HG02943 (cell line): ENCODE measurements around the gene TIFAB.

Experiments
- ATAC-seq: cut with Tn5 transposase; IDR thresholded peaks from one replicate; pipeline ENCODE4 v1.9.1; 2021; ENCODE audit warnings: mild to moderate bottlenecking, low read depth, moderate library complexity; ENCODE audit not compliant: unreplicated experiment

Gene TIFAB

DNA sequence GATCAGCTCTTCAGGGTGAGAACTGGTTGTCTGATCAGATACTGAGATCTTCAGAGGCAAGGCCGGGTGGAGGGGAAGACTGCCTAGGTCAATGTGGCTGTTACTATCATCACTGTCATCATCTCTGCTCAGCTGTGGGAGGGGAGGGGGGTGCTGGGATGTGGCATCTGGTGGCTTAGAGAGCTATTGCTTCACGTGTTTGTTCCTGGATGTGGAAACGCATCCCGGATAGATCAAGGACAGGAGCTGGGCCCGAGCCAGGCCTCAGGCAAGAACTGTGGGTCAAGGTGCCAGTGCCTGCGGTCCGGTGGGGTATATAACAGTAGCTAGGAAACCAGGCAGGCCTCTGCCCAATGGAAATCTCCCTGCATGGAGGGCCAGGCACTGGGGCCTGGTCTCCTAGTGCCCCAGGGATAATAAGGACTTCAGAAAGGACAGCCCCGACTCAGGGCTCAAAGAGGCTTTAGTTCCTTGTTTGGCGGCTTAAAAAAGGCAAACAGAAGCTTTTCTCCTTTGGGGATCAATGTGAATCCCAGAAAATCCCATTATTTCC, 30.3 kb upstream of the TIFAB start:
- no peak for ATAC-seq

- ATAC-seq: no peak
These were observed 29.8 kb upstream of the TIFAB start for GRCh38 chr5:135481909-135482311.

GRCh38 chr5:135481387-135481786, 29.2 kb upstream of the TIFAB start:
- ATAC-seq: no peak

DNA sequence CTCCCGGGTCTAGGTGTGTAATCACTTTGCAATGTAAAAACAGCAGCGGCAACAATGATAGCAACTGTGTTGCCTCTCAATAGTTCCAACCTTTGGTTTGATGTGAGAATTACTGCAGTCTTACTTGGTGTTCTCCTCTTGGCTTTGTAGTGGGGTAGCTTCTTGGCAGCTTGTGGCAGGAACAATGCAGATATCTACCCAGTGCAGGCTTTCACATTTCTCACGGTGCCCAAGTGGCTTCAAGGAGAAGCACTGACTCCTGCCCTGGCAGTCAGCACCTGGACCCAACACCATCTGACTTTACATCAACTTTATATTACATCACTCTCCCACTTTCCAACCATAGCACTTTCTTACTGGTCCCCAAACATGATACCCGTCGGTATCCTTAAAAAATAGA, 28.4 kb upstream of the TIFAB start:
- ATAC-seq: no peak

- ATAC-seq: no peak
These were observed 26.8 kb upstream of the TIFAB start for GRCh38 chr5:135478938-135479337.

- no peak for ATAC-seq
These were observed 25.5 kb upstream of the TIFAB start for GRCh38 chr5:135477613-135478066.

- no peak for ATAC-seq
These were observed 24.7 kb upstream of the TIFAB start for GRCh38 chr5:135476615-135477581.

DNA sequence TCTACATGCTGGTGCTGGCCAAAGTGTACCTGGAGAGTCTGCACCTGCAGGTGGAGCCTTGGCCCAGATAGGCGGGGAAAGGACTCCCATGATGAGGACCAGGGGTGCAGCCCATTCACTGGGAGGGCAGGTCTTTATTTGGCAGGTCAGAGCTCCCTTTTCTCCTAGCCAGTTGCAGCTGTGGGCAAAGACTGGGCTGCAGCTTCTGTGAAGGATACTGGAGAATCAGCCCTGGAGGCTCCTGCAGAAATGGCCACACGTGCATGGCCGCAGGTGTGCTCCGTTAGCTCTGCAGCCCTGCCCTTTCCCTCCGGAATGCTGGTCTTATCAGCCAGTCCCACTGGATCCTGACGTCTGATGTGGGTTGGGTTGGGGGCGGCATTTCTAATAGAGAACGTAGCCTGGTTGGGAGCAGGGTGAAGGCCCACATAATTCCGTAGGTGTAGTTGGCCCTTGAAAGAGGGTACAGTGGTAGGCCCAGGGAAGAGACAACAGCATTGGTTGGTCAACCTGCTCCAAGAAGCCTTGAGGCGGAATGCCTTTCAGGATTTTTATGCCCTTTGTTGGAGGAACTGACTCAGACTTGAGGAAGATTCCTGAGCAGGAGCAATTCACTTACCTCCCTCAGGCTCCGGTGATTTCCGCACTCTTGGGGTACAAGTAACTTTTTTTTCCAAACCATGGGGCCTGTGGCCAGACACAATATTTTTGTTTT, 22.0 kb upstream of the TIFAB start:
- no peak for ATAC-seq

DNA sequence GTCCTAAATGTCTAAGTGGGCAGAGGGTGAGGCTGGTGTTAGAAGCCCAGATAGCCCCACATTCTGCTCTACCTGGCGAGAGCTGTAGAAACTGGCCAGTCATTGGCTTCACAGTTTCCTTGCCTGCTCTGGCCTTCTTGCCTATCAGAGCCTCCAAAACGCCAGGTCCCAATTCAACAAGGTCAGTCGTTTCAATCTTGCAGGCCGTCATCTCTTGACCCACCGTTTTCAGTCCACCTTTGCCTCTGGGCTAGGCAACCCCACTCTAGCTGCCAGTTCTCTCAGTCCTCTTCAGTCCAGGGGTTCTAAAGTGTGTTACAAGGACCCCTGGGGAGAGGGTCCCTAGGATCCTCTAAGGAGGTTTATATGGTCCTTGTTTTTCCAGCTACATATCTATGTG, 20.0 kb upstream of the TIFAB start:
- ATAC-seq: no peak

GRCh38 chr5:135471726-135472125, 19.6 kb upstream of the TIFAB start:
- no peak for ATAC-seq

DNA sequence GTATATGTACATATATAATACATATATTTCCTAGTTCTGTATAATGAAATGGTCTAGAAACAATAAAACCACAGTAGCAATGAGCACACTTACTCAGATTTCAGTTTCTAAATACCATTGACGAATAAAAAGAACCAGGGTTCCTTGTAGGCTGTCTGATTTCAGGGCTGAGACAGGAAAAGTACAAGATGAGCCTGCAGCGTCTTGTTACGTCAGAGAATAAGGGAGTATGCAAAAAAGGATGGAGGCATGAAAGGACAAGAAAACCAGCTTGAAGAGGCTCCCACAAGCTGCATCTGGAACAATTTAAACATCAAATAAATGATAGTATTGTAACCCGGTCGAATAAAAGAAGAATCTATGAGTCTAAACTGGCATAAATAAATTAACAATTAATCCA, 17.8 kb upstream of the TIFAB start:
- ATAC-seq: no peak

DNA sequence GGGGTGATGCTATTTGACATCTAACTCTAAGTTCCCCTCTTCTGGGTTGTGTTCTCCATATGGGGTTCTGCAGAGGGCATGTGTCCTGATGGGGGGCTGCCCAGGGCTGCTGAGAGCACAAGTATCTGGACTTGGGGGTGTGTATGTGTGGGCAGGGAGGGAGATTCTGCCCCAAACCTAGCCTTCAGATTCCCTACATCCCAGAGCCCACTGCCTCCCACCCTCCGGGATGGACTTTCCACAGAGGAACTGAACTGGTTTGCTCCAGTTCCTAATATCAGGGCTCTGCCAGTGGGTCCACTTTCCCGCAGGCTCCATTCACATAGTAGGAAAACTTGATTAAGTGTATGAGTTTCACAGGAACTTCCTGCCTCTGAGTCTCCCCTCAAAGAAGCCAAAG, 16.4 kb upstream of the TIFAB start:
- ATAC-seq: no peak

- no peak for ATAC-seq
These were observed 15.8 kb upstream of the TIFAB start for GRCh38 chr5:135467871-135468485.

GRCh38 chr5:135467051-135467625, 15.0 kb upstream of the TIFAB start:
- ATAC-seq: no peak

DNA sequence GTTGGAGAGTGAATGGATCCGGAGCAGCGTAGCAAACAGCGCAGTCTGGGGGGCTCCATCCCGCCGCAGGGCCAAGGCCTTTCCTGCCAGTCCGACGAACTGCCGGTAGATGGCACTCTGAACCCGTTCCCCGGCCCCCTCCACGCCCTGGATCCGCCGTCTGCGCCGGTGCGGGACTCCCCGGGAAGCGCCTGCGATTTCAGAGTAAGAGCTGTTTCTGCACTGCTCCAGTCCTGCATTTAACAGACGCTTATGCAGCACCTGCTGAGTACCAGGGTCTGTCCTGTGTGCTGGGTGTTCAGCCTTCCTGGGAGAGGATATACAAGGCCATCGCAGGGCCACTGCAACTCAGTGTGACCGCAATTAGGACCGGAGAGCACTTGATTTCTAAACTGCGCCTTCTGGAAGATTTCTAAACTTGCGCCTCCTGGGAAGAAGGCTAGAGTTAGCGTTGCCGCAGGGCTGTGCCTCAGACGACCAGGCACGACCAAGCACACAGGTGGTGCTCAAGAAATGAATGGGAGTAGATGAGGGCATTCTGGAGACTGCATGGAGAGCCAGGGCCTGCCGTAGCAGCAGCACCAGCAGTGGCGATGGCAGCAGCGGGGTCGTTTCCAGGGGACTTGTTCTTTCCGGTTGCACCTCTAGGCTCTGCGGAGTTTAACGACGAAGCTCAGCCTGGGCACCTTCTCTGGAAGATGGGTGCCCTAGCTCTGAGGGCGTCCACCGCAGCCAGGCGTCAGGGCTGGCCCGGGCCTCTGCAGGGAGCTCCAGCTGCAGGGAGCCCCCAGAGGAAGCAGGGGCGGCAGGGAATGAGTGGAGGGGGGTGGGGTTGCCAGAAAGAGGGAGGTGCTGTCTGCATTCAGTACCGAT, 14.3 kb upstream of the TIFAB start:
- ATAC-seq: no peak

DNA sequence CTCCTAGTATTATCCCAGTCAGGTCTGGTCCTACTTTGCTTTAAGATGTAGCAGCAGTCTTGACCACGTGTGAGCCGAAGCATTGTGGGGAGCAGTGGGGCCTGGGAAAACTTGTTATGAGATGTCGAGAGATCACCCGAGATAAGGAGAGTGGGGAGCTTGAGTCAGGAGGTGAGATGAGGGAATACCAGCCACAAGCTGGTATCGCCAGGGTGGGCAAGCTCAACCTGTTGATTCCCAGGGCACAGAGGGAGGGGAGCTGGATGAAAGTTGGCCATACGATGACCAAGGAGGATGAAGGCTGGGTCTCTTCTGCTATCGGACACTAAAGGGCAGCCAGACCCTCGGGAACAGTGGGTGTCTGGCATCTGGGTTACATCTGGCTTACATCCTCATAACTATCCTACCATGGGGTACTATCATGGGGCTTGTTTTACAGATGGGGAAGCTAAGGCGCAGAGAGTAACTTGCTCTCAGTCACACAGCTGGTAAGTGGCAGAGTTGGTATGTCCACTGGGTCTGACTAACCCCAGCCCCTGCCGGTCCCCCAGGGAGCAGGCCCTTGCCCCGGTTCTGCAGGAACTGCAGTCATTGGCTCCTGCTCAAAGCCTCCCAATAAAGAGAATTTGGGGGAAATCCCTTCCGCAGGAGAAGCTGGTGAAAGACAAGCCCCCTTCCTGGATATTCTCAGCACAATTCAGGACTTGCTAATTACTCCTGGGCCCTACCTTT, 13.4 kb upstream of the TIFAB start:
- no peak for ATAC-seq

GRCh38 chr5:135462304-135462703, 10.2 kb upstream of the TIFAB start:
- ATAC-seq: no peak

GRCh38 chr5:135461481-135462151, 9.5 kb upstream of the TIFAB start:
- ATAC-seq: no peak
